HEK293 (cell line): ENCODE measurements around the gene JADE3.

Source experiments
- GLIS2 ChIP-seq: fragments of 450-650 bp; formaldehyde crosslinking; IDR thresholded peaks from 2 replicates; pipeline ENCODE4 v1.5.1; 2016; ENCODE audit warnings: missing biosample characterization, missing genetic modification characterization
- SETDB1 ChIP-seq: IDR thresholded peaks from one replicate; pipeline ENCODE4 v1.6.1; 2017; ENCODE audit warnings: mild to moderate bottlenecking, low read length, moderate library complexity, mixed read lengths; ENCODE audit not compliant: insufficient read length
- ZBTB1 ChIP-seq: fragments of 450-650 bp; formaldehyde crosslinking; IDR thresholded peaks from 2 replicates; pipeline ENCODE4 v1.5.1; 2016; ENCODE audit warnings: missing biosample characterization, missing genetic modification characterization
- ZFP37 ChIP-seq: fragments of 450-650 bp; formaldehyde crosslinking; IDR thresholded peaks from 2 replicates; pipeline ENCODE4 v1.5.1; 2016; ENCODE audit warnings: missing biosample characterization, missing genetic modification characterization
- ZNF274 ChIP-seq, 2 experiments: fragments of 200-500 bp in 1 of 2; fragments of 450-650 bp in 1 of 2; sonication (Bioruptor generic) in 1 of 2; formaldehyde crosslinking in 1 of 2; IDR thresholded peaks; 2 replicates each; pipeline versions ENCODE4 v1.5.1 to v1.6.1; 2014 to 2016; ENCODE audit warnings: borderline replicate concordance in 1 of 2, inconsistent platforms in 1 of 2, low read length in 1 of 2, missing biosample characterization in 1 of 2, missing genetic modification characterization in 1 of 2
- ZNF530 ChIP-seq: fragments of 450-650 bp; formaldehyde crosslinking; IDR thresholded peaks from 2 replicates; pipeline ENCODE4 v1.5.1; 2016; ENCODE audit warnings: low read depth, missing biosample characterization, missing genetic modification characterization
- ZNF645 ChIP-seq: fragments of 450-650 bp; formaldehyde crosslinking; IDR thresholded peaks from 2 replicates; pipeline ENCODE4; 2016; ENCODE audit warnings: missing biosample characterization, missing genetic modification characterization
- TF ChIP-seq, protein P1 (sequence below): fragments of 450-650 bp; formaldehyde crosslinking; IDR thresholded peaks from 2 replicates; pipeline ENCODE4 v1.5.1; 2016; ENCODE audit warnings: missing biosample characterization, missing genetic modification characterization
- TF ChIP-seq, protein P2 (sequence below): fragments of 450-650 bp; formaldehyde crosslinking; IDR thresholded peaks from 2 replicates; pipeline ENCODE4 v1.5.1; 2016; ENCODE audit warnings: missing biosample characterization, missing genetic modification characterization
- TF ChIP-seq, protein P3 (sequence below): fragments of 450-650 bp; formaldehyde crosslinking; IDR thresholded peaks from 2 replicates; pipeline ENCODE4 v1.5.0; 2017; ENCODE audit warnings: missing biosample characterization, missing genetic modification characterization, borderline replicate concordance

DNA sequence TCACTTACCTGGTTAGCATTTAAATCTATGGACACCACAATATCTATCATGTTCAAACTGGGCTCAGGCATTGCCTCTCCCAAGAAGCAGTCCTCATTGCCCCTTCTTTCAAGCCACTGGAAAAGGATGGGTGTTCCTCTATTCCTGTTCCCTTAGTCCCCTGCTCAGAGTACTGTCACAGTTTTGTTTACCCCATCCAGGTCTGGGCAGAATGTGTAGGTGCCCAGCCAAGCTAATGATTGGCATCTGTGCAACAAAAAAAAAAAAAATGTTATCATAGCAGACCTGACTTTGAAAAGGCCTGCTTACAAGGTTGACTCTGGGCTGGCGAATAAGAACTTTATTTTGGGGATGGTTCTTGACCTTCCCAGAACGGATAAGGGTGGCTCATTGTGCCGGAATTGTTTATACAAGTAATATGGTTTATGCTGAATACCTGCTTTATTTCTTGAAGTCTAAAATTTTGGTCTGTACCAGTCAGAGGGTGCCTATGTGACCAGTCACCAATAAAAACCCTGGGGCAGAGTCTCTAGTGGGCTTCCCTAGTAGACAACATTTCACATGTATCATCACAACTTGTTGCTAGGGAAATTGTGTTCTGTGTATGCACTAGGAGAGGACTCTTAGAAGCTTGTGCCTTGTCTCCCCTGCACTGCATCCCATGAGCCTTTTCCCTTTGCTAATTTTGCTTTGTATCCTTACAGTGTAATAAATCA, 47.9 kb downstream of the JADE3 start:
- TF ChIP-seq ZNF645 (tag by site-specific recombination) (no peak), ZFP37 (no peak), SETDB1 (no peak), ZNF274 (IDR thresholded peaks at IDR 0.05; ENCODE audit: low read length) (no peak), ZNF274 (tag by site-specific recombination; IDR thresholded peaks at IDR 0.05; ENCODE audit: borderline replicate concordance) (no peak), ZBTB1 (tag by site-specific recombination) (no peak), ZNF530 (tag by site-specific recombination) (no peak), GLIS2 (tag by site-specific recombination) (no peak)
- TF ChIP-seq, protein P1, sequence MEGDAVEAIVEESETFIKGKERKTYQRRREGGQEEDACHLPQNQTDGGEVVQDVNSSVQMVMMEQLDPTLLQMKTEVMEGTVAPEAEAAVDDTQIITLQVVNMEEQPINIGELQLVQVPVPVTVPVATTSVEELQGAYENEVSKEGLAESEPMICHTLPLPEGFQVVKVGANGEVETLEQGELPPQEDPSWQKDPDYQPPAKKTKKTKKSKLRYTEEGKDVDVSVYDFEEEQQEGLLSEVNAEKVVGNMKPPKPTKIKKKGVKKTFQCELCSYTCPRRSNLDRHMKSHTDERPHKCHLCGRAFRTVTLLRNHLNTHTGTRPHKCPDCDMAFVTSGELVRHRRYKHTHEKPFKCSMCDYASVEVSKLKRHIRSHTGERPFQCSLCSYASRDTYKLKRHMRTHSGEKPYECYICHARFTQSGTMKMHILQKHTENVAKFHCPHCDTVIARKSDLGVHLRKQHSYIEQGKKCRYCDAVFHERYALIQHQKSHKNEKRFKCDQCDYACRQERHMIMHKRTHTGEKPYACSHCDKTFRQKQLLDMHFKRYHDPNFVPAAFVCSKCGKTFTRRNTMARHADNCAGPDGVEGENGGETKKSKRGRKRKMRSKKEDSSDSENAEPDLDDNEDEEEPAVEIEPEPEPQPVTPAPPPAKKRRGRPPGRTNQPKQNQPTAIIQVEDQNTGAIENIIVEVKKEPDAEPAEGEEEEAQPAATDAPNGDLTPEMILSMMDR (tag by site-specific recombination): no peak
- TF ChIP-seq, protein P2, sequence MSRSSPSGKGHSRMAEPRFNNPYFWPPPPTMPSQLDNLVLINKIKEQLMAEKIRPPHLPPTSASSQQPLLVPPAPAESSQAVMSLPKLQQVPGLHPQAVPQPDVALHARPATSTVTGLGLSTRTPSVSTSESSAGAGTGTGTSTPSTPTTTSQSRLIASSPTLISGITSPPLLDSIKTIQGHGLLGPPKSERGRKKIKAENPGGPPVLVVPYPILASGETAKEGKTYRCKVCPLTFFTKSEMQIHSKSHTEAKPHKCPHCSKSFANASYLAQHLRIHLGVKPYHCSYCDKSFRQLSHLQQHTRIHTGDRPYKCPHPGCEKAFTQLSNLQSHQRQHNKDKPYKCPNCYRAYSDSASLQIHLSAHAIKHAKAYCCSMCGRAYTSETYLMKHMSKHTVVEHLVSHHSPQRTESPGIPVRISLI (tag by site-specific recombination): no peak
- TF ChIP-seq, protein P3, sequence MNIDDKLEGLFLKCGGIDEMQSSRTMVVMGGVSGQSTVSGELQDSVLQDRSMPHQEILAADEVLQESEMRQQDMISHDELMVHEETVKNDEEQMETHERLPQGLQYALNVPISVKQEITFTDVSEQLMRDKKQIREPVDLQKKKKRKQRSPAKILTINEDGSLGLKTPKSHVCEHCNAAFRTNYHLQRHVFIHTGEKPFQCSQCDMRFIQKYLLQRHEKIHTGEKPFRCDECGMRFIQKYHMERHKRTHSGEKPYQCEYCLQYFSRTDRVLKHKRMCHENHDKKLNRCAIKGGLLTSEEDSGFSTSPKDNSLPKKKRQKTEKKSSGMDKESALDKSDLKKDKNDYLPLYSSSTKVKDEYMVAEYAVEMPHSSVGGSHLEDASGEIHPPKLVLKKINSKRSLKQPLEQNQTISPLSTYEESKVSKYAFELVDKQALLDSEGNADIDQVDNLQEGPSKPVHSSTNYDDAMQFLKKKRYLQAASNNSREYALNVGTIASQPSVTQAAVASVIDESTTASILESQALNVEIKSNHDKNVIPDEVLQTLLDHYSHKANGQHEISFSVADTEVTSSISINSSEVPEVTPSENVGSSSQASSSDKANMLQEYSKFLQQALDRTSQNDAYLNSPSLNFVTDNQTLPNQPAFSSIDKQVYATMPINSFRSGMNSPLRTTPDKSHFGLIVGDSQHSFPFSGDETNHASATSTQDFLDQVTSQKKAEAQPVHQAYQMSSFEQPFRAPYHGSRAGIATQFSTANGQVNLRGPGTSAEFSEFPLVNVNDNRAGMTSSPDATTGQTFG (tag by site-specific recombination): no peak
